HK-2 (cell line): Measurements from ENCODE around the gene CSPG4.

Source experiments
- DNase-seq: peaks from one replicate; pipeline ENCODE4 v3.0.0-alpha.2; 2018; ENCODE audit not compliant: unreplicated experiment

CSPG4 gene

GRCh38 chr15:75671730-75672602, 40.7 kb downstream of the CSPG4 start:
- no peak for DNase-seq

- no peak for DNase-seq
These were observed 42.8 kb downstream of the CSPG4 start for GRCh38 chr15:75669879-75670212.

GRCh38 chr15:75669191-75669878, 43.3 kb downstream of the CSPG4 start:
- DNase-seq = no peak

GRCh38 chr15:75666823-75667501, 45.7 kb downstream of the CSPG4 start:
- DNase-seq = peak; percentile 66

- DNase-seq = no peak
These were observed 48.7 kb downstream of the CSPG4 start for GRCh38 chr15:75663931-75664421.

- DNase-seq = no peak
These were observed 49.7 kb downstream of the CSPG4 start for GRCh38 chr15:75662823-75663519.

GRCh38 chr15:75661756-75662140, 50.9 kb downstream of the CSPG4 start:
- no peak for DNase-seq

GRCh38 chr15:75661100-75661755, 51.4 kb downstream of the CSPG4 start:
- DNase-seq = peak; percentile 87

- DNase-seq = no peak
These were observed 52.6 kb downstream of the CSPG4 start for GRCh38 chr15:75659928-75660645.

- no peak for DNase-seq
These were observed 53.4 kb downstream of the CSPG4 start for GRCh38 chr15:75659141-75659771.

GRCh38 chr15:75656813-75657212, 55.8 kb downstream of the CSPG4 start:
- no peak for DNase-seq

GRCh38 chr15:75656331-75656730, 56.3 kb downstream of the CSPG4 start:
- DNase-seq = no peak

- no peak for DNase-seq
These were observed 56.7 kb downstream of the CSPG4 start for GRCh38 chr15:75655931-75656330.

GRCh38 chr15:75654201-75654907, 58.3 kb downstream of the CSPG4 start:
- DNase-seq = no peak

GRCh38 chr15:75653347-75653913, 59.2 kb downstream of the CSPG4 start:
- DNase-seq = no peak

- DNase-seq = no peak
These were observed 60.7 kb downstream of the CSPG4 start for GRCh38 chr15:75651810-75652543.

- no peak for DNase-seq
These were observed 61.5 kb downstream of the CSPG4 start for GRCh38 chr15:75650908-75651809.
